Omental fat pad (tissue), 4 donors: ENCODE measurements around the gene STX4. TPM values are rescaled to one million over a fixed set of nuclear protein-coding genes. Genes with fewer than 3 reads are reported as not detected.

ENCODE experiments used
- ATAC-seq: fragments of 150-250 bp; one replicate; pipeline ENCODE4 v1.9.1; 2016; ENCODE audit warnings: mild to moderate bottlenecking, moderate library complexity; ENCODE audit not compliant: low FRiP score
- DNase-seq: peaks from one replicate; pipeline ENCODE4 v3.0.0-alpha.2; 2019; ENCODE audit warnings: low spot score
- total RNA-seq, 4 donors: library from RNA; depleted of rRNA; stranded (reverse); fragments of >200 nt; gene quantifications; one replicate each; pipeline ENCODE4 v1.1.0, GENCODE V29; 2016
- TF ChIP-seq, protein P1 (sequence below), 3 donors: fragments of 450-650 bp; IDR thresholded peaks; one replicate each; pipeline ENCODE4 v1.5.1; 2016 to 2017; ENCODE audit warnings: antibody characterized with exemption in 3 of 3, mild to moderate bottlenecking in 3 of 3, moderate library complexity in 2 of 3

Gene STX4
- total RNA-seq, 4 donors from 2014 or later, result 40.9 to 93.7 (median 66.8) TPM

DNA sequence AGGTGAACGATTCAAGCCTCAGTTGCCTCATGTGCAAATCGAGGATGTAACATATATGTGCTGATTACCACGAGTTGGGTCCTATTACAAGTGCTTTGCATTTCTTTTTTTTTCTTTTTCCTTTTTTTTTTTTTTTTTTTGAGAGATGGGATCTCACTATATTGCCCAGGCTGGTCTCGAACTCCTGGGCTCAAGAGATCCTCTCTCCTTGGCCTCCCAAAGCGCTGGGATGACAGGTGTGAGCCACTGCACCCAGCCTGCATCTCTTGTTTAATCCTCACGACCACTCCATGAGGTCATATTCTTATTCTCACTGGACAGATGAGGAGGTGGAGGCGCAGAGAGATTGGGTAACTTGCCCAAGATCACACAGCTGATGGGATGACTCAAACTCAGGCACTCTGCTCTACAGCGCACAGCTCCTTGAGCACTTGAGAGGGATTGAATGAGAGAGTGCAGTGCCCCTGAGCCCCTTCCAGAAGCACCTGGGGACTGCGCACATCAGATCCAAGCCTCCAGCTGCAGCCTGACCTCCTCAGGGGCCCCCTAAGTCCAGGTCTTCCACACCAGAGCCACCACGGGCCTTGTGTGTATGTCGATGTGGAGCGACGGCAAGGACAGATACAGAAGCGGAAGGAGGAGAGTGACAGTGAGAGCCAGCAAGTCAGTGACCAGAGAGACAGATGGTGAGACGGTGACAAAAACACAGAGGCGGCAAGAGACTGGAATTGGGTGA, 27.8 kb upstream of the STX4 start:
- DNase-seq, result no peak
- TF ChIP-seq, protein P1, sequence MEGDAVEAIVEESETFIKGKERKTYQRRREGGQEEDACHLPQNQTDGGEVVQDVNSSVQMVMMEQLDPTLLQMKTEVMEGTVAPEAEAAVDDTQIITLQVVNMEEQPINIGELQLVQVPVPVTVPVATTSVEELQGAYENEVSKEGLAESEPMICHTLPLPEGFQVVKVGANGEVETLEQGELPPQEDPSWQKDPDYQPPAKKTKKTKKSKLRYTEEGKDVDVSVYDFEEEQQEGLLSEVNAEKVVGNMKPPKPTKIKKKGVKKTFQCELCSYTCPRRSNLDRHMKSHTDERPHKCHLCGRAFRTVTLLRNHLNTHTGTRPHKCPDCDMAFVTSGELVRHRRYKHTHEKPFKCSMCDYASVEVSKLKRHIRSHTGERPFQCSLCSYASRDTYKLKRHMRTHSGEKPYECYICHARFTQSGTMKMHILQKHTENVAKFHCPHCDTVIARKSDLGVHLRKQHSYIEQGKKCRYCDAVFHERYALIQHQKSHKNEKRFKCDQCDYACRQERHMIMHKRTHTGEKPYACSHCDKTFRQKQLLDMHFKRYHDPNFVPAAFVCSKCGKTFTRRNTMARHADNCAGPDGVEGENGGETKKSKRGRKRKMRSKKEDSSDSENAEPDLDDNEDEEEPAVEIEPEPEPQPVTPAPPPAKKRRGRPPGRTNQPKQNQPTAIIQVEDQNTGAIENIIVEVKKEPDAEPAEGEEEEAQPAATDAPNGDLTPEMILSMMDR (IDR thresholded peaks at IDR 0.05), result no peak
- no peak for ATAC-seq

DNA sequence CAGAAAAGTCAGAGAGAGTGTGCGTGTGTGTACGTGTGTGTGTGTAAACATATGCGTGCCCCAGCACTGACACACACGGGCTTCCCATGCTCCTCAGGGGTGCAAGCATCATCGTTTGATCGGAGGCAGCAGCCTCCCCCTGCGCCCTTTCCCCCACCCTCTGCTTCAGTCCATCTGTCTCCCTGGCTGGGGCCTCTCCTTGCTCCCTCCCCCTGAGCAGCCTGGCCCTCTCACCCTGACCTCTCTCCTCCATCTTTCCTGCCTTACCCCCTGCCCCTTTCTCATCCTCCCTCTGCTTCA, 27.3 kb upstream of the STX4 start:
- TF ChIP-seq, protein P1 (IDR thresholded peaks at IDR 0.05), result no peak
- ATAC-seq (no peak), DNase-seq (no peak)

DNA sequence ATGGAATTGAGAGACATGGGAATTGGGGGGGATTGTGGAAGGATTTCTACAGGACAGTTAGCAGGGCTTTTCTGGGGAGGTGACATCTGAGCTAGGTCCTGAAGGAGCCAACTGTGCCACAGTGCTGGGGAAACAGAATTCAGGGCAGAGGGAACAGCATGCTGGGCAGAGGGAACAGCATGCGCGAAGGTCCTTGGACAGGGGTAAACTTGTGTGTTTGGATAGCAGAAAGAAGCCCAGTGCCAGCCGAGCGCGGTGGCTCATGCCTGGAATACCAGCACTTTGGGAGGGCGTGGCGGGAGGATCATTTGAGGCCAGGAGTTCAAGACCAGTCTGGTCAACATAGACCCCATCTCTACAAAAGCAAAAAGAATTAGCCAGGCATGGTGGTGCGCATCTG, 26.8 kb upstream of the STX4 start:
- DNase-seq, result no peak
- no peak for ATAC-seq
- TF ChIP-seq, protein P1 (IDR thresholded peaks at IDR 0.05), result no peak

DNA sequence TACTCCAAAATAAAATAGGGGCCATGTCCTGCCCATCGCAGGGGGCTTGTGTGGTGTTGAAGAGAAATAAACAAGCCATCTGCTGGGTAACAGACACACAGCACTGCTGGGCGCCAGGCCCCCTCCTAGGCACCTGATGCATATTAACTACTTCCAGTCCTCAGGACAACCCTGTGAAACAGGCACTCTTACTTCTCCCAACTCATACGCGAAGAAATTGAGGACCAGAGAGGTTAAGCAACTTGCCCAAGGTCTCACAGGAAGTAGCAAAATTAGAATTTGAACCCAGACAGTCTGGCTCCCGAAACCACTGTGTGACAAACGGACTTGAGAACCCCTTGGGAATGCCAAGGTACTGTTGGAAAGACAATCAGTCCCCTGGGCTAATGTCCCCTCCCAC, 25.7 kb upstream of the STX4 start:
- TF ChIP-seq, protein P1 (IDR thresholded peaks at IDR 0.05), result no peak

DNA sequence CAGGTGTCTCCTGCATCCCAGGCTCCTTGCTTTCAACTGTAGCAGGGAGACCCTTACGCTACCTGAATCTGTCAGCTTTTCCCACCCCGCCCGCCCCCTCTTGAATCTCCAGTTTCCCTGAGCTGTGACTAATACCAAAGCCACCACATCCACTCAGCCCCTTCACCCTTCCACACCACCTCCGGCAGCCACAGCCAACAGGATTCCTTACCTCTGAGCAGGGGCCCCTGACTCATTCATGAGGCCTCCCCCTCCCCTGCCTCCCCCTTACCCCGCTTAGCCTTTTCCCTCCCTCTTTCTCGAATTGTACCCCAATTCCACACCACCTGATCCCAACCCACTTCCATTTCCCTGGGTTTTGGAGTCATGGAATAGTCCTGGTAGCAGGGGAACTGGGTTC, 25.2 kb upstream of the STX4 start:
- DNase-seq (no peak), ATAC-seq (no peak)
- TF ChIP-seq, protein P1 (IDR thresholded peaks at IDR 0.05), result no peak

More for the DNA sequence above, 25.7 kb upstream of the STX4 start:
- ATAC-seq, result no peak
- no peak for DNase-seq

DNA sequence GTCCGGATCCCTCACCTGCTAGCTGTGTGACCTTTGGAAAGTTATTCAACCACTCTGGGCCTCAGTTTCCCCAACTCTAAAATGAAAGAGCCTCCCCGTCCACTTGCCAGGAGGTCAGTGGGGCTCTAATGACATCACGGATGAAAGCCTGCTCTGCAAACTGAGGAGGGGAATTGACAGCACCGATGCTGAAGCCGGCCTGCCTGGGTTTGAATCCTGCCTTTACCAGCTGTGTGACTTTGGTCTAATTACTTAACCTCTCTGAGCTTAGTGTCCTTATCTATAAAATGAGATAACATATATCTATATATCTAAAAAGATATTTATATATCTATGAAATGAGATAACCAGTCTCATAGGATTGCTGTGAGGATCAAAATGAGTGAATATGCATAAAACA, 24.8 kb upstream of the STX4 start:
- TF ChIP-seq, protein P1 (IDR thresholded peaks at IDR 0.05), result no peak
- ATAC-seq, result no peak
- DNase-seq, result no peak

DNA sequence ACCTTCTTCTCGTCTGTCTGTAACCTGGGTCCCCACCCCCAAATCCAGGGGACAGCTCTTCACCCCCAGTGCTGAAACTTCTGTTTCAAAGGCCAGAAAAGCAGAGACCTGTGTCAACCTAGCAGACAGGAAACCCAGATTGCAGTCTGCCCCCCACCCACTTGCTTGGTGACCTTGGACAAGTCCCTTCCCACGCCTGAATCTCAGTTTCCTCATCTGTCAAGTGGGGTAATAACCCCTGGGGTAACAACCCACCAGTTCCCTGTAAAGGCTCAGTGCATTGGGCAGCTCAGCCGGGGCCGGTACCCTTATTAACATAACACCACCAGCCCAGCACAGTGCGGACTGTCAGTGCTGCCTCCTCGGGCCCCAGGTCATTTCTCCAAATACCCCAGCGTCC, 24.2 kb upstream of the STX4 start:
- ATAC-seq (no peak), DNase-seq (no peak)
- TF ChIP-seq, protein P1 (IDR thresholded peaks at IDR 0.05), result no peak
